Medulla oblongata (tissue), 1 donor: ENCODE data around the gene WFDC2.
A peak's percentile ranks its signal among the peaks of the same experiment; 100 is the strongest.
"Not testable (repeated sequence)": the region's sequence is repeated elsewhere in the genome, so short reads cannot be mapped to it uniquely, and the experiment has no call there.

Source experiments
- DNase-seq: peaks from one replicate; pipeline ENCODE4 v3.0.0-alpha.2; 2015; ENCODE audit errors: extremely low spot score

Gene WFDC2

GRCh38 chr20:45452238-45452637 lies 17.3 kb upstream of the WFDC2 start:
- no peak for DNase-seq

DNA sequence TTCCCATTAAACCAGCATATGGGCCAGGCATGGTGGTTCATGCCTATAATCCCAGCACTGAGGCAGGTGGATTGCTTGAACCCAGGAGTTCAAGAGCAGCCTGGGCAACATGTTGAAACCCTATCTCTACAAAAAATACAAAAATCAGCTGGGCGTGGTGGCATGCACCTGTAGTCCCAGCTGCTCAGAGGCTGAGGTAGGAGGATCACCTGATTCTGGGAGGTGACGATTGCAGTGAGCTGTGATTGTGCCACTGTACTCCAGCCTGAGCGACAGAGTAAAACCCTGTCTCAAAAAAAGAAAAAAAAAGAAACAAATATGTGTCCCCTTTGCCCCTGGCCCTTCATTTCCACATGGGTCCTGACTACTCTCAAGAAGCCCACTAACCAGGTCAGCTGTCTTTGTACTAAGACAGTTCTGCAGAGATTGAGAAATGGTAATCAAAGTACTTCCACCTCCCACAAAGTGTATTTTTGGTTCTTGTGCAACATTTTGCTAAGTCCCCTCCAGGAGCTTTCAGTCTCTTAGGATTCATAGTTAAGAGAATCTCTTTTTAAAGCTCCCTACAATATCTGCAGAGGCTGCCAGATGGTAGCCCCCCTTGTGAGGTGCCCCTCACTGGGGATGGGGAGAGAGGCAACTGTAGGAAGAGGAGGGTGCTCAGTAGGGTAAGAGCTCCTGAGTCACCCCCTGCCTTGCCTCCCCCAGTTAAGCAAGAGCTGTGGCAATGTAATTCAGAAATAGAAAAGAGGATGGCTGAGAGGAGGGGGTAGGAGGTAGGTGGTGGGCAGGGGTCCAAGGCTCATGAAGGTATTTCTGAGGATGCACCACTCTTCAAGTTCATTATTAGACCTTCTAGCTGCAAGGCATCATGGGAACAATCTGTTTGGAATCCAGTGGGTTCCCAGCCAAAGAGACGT lies 16.5 kb upstream of the WFDC2 start:
- DNase-seq, result no peak

- no peak for DNase-seq
Measured at GRCh38 chr20:45456632-45457031, 12.9 kb upstream of the WFDC2 start.

GRCh38 chr20:45459606-45460005 lies 9.9 kb upstream of the WFDC2 start:
- no peak for DNase-seq

GRCh38 chr20:45461225-45461624 lies 8.3 kb upstream of the WFDC2 start:
- DNase-seq, result no peak

- DNase-seq, result no peak
Measured at GRCh38 chr20:45462711-45463509, 6.6 kb upstream of the WFDC2 start.

DNA sequence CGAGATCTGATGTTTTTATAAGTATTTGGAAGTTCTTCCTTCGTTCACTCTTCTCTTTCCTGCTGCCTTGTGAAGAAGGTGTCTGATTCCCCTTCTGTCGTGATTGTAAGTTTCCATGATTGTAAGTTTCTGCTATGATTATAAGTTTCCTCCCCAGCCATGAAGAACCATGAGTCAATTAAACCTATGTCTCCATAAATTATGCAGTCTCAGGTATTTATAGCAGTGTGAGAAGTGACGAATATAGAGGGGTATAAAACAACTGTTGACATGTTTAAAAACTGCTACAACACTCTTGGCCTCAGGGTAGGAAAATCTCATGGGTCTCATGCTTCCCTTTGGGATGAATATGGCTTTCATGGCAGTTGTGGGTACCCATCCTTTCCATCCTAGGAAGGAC lies 5.8 kb upstream of the WFDC2 start:
- no peak for DNase-seq

GRCh38 chr20:45465491-45466266 lies 3.9 kb upstream of the WFDC2 start:
- no peak for DNase-seq

DNA sequence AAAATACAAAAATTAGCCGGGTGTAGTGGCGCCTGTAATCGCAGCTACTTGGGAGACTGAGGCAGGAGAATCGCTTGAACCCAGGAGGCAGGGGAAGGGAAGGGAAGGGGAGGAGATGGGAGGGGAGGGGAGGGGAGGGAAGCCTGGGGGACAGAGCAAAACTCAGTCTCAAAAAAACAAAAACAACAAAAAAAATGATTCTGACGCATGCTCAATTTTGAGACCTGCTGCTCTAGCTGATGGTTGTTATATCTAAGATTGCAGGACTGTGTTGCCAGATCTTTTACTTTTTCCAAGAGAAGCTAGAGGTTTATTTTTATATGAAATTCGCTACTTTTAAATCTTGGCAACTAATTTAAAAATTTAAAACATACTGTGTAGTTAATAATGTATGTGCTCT lies 2.4 kb upstream of the WFDC2 start:
- DNase-seq, result no peak

DNA sequence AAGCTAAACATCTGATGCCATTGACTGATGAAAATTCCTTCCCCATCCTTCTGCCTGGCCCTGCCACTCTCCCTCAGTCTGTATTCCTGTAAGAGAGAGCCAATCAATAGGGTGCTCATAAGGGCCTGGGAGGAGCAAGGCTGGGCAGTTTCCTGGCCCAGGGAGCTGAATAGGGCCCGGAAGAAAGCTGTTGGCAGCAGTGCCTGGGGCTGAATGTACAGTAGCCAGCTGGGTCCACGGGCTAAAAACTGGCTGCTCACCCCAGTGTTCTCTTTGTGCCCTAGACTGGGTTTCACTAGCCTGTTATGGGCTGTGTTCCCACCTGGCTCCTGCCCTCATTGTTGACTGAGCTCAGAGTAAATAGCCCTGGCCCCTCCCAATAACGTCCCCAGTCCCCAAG lies 1.7 kb upstream of the WFDC2 start:
- peak; percentile 36 for DNase-seq

- DNase-seq, result peak; percentile 25
Measured at GRCh38 chr20:45470262-45470931, 844 bp downstream of the WFDC2 start.

- peak; percentile 24 for DNase-seq
Measured at GRCh38 chr20:45470937-45471336, 1.4 kb downstream of the WFDC2 start.

DNA sequence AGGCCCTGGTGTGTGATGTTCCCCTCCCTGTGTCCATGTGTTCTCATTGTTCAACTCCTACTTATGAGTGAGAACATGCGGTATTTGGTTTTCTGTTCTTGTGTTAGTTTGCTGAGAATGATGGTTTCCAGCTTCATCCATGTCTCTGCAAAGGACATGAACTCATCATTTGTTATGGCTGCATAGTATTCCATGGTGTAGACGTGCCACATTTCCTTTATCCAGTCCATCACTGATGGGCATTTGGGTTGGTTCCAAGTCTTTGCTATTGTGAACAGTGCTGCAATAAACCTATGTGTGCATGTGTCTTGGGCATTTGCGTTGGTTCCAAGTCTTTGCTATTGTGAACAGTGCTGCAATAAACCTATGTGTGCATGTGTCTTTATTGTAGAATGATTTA lies 2.7 kb downstream of the WFDC2 start:
- DNase-seq, result not testable (repeated sequence)

- DNase-seq, result not testable (repeated sequence)
Measured at GRCh38 chr20:45477530-45478148, 8.1 kb downstream of the WFDC2 start.

- no peak for DNase-seq
Measured at GRCh38 chr20:45479822-45480221, 10.3 kb downstream of the WFDC2 start.

GRCh38 chr20:45484676-45485075 lies 15.1 kb downstream of the WFDC2 start:
- DNase-seq, result no peak

DNA sequence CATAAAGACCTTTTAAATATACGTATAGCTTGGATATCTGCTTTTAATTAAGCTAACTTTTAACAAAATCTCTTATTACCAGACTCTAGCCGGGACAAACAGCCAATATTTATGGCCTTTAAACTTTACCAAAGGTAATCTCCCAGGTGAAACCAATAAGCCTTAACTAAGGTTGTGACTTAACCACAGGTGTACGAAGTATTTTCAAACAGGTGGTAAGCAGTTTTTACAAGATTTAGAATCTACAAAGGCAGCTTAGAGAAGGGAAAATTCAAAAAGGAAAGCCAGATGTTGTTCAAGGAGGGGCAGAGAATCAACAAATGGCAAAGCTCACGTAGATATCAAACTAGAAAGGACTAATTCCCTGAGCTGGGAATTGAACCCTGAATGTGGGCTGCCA lies 15.8 kb downstream of the WFDC2 start:
- no peak for DNase-seq

DNA sequence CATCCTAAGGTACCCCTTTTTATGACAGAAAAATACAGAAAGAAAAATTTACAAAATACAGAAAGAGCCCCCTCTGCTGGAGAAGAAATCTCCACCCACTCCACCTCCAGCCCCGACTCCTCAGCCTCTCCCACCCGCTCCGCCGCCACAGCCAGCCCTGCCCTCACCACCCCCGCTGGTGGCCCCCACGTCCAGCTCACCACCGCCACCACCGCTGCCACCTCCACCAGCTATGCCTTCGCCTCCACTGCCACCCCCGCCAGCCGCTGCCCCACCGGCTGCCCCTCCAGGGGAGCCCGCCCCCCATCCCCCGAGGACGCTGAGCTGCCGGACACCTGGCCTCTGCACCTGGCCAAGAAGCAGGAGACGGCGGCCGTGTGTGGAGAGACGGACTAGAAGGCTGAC lies 17.7 kb downstream of the WFDC2 start:
- no peak for DNase-seq

- no peak for DNase-seq
Measured at GRCh38 chr20:45489083-45489531, 19.6 kb downstream of the WFDC2 start.

DNA sequence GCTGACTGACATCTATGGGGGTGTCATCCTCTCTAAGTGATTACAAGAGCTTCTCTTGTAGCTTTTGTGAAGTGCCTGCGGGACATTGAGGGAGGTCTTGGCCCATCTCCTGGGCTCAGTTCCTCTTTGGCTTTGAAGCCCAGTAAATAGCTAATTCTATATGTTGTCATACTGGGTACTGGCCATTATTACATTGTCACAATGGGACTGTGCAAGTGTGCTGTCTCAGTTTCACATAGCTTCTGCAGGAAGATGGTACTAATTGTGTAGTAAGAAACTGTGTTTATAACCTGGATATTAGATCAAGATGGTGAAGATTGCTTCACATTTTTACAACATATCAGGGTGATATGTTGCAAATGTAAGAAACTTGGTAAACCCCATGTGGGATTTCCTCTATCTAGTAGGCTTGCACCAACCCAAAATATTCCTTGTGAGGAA lies 26.0 kb downstream of the WFDC2 start:
- DNase-seq, result no peak

GRCh38 chr20:45496166-45496565 lies 26.6 kb downstream of the WFDC2 start:
- no peak for DNase-seq
